C4-2B (cell line): Measurements from ENCODE around the gene ELL2.

Experiments used
- ZFX ChIP-seq: fragments of 450-650 bp; IDR thresholded peaks from 2 replicates; pipeline ENCODE4 v1.6.1; 2017
- TF ChIP-seq, protein P1 (sequence below): fragments of 450-650 bp; conservative IDR thresholded peaks from 2 replicates; pipeline ENCODE4 v1.5.1; 2017; ENCODE audit warnings: mild to moderate bottlenecking

DNA sequence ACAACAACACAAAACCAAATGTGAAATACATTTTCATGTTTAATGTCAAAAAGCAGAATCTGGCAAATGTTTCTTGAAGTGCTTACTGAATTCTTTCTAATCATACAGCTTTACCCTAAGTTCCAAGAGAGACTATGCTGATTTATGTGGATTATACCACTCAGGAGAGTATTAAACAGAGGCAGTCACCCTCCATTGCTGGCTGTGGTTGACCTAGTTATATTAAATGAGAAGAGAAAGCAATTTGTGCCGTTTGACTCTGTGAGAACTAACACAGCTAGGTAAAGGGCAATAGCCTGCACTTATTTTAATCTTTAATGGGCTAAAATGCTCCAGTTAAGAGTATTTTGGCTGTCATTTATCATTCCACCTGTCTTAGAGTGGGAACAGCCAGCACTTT lies 62.6 kb downstream of the ELL2 start:
- TF ChIP-seq, protein P1, sequence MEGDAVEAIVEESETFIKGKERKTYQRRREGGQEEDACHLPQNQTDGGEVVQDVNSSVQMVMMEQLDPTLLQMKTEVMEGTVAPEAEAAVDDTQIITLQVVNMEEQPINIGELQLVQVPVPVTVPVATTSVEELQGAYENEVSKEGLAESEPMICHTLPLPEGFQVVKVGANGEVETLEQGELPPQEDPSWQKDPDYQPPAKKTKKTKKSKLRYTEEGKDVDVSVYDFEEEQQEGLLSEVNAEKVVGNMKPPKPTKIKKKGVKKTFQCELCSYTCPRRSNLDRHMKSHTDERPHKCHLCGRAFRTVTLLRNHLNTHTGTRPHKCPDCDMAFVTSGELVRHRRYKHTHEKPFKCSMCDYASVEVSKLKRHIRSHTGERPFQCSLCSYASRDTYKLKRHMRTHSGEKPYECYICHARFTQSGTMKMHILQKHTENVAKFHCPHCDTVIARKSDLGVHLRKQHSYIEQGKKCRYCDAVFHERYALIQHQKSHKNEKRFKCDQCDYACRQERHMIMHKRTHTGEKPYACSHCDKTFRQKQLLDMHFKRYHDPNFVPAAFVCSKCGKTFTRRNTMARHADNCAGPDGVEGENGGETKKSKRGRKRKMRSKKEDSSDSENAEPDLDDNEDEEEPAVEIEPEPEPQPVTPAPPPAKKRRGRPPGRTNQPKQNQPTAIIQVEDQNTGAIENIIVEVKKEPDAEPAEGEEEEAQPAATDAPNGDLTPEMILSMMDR: no peak
- no peak for TF ChIP-seq ZFX
